Tibial nerve (tissue), 4 donors: ENCODE results near the gene VN1R4.

Experiments
- EP300 ChIP-seq, 2 donors: sonication (generic); formaldehyde crosslinking; IDR thresholded peaks; one replicate each; pipeline ENCODE4 v1.6.1; 2017; ENCODE audit warnings: antibody characterized with exemption in 2 of 2, mild to moderate bottlenecking in 1 of 2
- POLR2A ChIP-seq, 2 donors: fragments of 450-650 bp; IDR thresholded peaks; one replicate each; pipeline ENCODE4 v1.6.1; 2017; ENCODE audit warnings: antibody characterized with exemption in 2 of 2, mild to moderate bottlenecking in 2 of 2, moderate library complexity in 2 of 2
- TF ChIP-seq, protein P1 (sequence below), 5 experiments: fragments of 200-600 bp in 3 of 5; fragments of 450-650 bp in 2 of 5; sonication (generic) in 3 of 5; IDR thresholded peaks; one replicate each; pipeline ENCODE4 v1.5.1; 2016 to 2019; ENCODE audit warnings: antibody characterized with exemption in 5 of 5, mild to moderate bottlenecking in 3 of 5, moderate library complexity in 2 of 5

- TF ChIP-seq POLR2A (IDR thresholded peaks at IDR 0.05) (no peak), EP300 (IDR thresholded peaks at IDR 0.05) (no peak)
- TF ChIP-seq, protein P1, sequence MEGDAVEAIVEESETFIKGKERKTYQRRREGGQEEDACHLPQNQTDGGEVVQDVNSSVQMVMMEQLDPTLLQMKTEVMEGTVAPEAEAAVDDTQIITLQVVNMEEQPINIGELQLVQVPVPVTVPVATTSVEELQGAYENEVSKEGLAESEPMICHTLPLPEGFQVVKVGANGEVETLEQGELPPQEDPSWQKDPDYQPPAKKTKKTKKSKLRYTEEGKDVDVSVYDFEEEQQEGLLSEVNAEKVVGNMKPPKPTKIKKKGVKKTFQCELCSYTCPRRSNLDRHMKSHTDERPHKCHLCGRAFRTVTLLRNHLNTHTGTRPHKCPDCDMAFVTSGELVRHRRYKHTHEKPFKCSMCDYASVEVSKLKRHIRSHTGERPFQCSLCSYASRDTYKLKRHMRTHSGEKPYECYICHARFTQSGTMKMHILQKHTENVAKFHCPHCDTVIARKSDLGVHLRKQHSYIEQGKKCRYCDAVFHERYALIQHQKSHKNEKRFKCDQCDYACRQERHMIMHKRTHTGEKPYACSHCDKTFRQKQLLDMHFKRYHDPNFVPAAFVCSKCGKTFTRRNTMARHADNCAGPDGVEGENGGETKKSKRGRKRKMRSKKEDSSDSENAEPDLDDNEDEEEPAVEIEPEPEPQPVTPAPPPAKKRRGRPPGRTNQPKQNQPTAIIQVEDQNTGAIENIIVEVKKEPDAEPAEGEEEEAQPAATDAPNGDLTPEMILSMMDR (IDR thresholded peaks at IDR 0.05): no peak
Measured at GRCh38 chr19:53311044-53311443, 43.5 kb upstream of the VN1R4 start.
